CD4-positive, alpha-beta T cell treated with Interleukin-6 at 100 ng/mL for 8 hours (primary cell): ENCODE measurements around the gene LRRTM3.

Source experiments
- DNase-seq: peaks from one replicate; pipeline ENCODE4 v3.0.0-alpha.2; 2020; ENCODE audit warnings: mixed read lengths, low spot score

The LRRTM3 gene

DNA sequence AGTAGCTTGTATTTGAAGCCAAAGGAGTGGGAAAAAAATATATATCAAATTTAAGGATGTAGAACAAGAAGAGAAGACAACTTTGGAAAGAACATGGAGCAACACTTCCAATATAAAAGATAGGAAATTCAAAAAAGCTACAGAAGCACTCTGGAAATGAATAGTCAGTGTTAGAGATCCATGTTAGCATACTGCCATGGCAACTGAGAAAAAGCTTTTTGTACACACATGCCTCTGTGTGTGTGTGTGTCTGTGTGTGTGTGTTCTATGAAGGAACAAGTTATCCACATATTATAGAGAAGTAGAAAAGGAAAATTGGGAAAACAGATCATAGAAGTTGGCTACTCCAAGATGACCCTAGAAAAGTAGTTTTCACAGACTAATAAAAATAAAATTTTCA lies 96.3 kb downstream of the LRRTM3 start:
- DNase-seq, result no peak

GRCh38 chr10:67033878-67034277 lies 108.0 kb downstream of the LRRTM3 start:
- DNase-seq, result no peak

DNA sequence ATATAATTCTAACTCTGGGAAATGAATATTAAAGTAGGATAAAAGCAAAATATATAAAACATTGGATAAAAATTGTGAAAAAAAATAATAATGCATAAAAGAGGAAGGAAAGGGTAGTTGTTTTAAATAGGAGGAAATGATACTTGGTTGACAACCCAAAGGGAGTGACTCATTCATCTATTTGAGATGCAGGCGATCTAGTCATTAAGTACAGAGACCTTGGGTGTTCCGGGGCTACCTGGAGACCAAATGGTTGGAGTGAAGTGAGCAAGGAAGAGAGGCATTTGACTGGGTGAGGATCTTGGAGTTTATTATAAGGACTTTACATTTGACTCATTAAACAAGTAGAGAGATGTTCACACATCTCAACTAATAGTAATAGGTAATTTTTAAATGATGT lies 111.0 kb downstream of the LRRTM3 start:
- no peak for DNase-seq

GRCh38 chr10:67043041-67043440 lies 117.2 kb downstream of the LRRTM3 start:
- DNase-seq, result no peak

GRCh38 chr10:67045404-67045803 lies 119.6 kb downstream of the LRRTM3 start:
- no peak for DNase-seq

- DNase-seq, result no peak
These were observed 120.7 kb downstream of the LRRTM3 start for GRCh38 chr10:67046507-67046906.

DNA sequence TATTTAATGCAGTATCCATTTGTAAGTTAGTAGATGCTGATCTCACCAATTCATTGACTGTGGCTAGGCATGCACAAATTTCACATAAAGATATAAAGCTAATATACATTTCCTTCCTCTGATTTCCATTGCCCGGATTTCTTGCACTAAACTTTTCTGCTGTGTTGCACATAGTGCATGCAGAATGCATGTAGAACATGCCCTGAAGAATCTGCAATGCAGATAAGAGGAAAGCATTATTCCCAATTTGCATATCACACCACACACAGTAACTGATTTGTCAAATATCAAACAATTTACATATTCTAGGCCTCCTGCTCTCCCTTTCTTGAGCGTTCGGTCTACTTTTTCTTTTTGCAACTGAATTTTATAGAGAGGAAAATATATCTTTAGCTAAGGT lies 124.2 kb downstream of the LRRTM3 start:
- DNase-seq, result no peak

DNA sequence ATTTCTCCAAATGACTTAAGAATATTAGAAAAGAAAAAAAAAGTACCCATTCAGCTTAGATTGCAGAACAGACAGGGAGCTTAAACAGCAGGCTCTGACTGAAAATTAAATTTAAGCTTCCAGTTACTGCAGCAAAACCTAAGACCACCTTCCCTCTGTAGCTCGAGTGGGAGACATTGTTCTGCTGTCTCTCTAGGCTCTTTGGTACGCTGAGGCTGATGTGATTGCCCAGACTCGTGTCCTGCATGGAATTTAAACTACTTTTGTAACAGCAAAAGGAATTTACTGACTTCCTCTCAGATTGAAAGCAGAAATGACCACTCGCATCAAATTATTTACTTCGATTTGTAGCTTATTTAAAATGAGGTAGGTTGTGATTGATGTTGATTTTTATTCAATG lies 124.6 kb downstream of the LRRTM3 start:
- no peak for DNase-seq

DNA sequence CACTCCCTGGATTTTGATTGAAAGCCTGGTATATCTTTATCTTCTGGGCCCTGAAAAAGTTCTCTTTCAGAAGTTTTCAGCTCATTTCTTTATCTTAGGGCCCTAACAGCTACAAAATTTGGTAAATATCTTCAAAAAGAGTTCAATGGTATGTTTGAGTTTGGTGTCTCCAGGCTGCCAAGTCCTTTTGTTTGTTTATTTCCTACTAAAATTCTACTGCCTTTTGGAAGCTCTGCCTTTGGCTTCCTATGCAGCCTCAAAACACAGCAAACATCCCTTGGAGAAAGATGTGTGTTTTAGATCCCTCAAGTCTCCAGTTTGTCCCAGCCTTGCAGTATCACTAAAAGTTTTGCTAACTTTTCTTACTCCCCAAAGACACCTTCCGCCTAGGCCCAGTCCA lies 146.8 kb downstream of the LRRTM3 start:
- no peak for DNase-seq

DNA sequence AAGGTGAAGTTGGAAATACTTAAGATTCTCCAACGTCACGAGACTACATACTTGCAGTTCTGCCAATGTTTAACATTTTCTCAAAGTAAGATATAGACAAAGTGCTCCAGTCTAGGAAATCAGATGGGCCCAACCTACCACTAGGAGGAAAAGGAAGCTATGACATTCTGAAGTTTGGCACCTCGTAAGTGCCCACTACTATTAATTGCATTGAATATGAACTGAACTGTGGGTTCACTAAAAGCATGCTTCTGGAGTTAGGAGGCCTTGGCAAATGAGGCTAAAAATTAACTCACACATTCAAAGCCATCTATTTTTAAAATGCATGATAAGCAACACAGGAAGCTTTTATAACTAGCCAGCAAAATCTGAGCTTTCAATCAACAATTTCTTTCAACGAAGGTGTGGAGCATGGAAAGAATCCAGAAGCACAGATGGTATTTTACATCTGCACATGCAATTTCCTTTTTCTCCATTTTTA lies 149.7 kb downstream of the LRRTM3 start:
- no peak for DNase-seq

DNA sequence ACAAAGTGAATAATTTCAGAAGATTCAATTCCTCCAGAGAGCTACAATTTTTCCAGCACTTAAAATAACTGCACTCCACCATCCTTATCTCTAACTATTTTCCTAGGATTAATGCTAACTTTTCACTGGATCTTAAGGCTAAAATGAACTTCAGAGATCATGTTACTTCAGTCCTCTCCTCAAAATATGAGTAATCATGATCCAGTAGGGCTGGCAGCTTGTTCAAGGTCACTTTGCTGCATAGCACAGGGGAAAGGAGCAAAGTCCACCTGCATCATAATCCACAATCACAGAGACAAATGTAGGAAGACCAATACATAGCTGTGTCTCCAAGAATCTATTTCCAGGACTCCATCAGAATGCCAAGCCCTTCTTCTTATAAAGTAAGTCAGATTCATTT lies 150.3 kb downstream of the LRRTM3 start:
- DNase-seq, result no peak

GRCh38 chr10:67077376-67077775 lies 151.5 kb downstream of the LRRTM3 start:
- no peak for DNase-seq

- no peak for DNase-seq
These were observed 153.3 kb downstream of the LRRTM3 start for GRCh38 chr10:67079126-67079525.

GRCh38 chr10:67086327-67087134 lies 160.7 kb downstream of the LRRTM3 start:
- no peak for DNase-seq

DNA sequence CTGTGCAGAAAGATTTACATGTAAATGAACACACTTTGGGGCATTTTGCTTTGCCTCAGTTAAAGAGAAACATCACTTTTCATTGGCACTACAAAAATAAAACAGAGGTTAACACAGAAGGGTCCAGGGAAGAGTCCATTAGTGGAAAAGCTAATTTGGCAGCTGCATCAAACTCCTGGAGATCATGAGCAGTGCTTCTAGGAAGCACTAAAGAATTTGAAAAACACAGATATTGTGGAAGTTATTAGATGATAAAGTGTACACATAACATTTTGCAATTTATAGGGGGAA lies 161.2 kb downstream of the LRRTM3 start:
- no peak for DNase-seq

GRCh38 chr10:67088036-67088435 lies 162.2 kb downstream of the LRRTM3 start:
- DNase-seq, result no peak

DNA sequence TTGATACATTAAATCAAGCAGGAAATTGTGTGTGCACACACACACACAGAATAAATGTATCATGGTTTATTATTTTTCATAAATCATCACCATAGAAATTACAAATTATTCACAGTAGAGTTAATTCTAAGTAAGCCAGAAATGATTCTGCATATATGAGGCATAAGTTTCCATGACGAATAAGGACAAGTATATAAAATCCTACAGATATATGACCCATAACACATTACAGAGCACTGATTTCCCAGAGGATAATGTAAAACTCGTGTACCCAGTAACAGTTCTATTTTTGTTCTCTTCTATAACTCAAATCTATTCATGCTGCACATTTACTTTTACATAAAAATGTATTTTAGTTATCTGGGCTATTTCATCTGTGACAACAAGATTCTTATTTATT lies 169.7 kb downstream of the LRRTM3 start:
- no peak for DNase-seq

- no peak for DNase-seq
These were observed 172.6 kb downstream of the LRRTM3 start for GRCh38 chr10:67098461-67098860.

DNA sequence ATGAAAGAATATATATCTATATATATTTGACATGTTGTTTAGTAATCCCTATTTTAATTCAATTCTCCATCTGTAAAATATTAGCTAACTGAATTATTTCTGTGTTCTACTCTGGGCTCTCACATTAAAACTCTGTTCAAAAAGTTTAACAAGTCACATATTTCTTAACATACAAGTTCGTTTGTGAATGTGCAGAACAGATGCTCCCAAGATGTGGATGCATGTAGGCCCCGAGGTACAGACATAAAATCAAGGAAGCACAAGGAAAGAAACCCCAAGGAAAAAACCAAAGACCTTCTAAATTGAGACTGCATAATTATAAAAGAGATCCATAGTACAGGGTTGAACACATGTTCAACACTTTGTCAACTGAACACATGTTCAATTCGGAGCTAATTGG lies 175.1 kb downstream of the LRRTM3 start:
- no peak for DNase-seq

DNA sequence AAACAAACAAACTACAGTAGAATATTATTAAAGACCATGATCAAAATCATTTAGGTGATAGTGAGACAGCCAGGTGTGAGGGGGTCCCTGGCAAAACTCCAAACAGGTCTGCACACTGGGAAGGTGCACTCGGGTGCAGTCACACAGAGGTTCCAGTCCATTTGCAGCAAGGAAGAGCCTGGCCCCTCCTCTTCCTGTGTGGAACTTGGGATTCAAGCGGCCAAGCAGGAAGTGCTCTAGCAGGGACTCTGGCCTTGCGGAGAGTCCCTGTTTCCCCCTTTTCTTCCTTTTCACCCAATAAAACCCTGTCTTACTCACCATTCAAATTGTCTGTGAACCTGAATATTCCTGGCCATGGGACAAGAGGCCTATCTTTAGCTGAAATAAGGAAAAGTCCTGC lies 181.8 kb downstream of the LRRTM3 start:
- no peak for DNase-seq

GRCh38 chr10:67110286-67110685 lies 184.4 kb downstream of the LRRTM3 start:
- DNase-seq, result no peak

DNA sequence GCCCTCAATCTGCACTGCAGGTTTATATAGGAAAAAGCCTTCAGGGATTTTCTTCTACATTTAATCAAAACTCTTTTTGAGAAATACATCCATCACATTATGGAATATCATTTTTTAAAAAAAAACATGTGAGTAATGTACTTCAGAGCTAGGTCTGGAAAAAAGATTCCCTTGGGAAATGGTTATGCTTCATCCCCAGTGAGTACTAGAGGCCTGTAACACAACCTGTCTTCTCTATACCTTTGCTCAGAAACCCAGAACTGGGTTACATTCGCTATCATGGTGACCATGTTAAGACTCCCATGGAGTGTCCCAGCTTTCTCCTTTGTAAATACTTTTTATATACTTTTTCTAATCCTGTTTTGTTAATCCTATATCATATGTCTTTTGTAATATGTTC lies 186.9 kb downstream of the LRRTM3 start:
- no peak for DNase-seq

GRCh38 chr10:67114945-67115344 lies 189.1 kb downstream of the LRRTM3 start:
- no peak for DNase-seq

DNA sequence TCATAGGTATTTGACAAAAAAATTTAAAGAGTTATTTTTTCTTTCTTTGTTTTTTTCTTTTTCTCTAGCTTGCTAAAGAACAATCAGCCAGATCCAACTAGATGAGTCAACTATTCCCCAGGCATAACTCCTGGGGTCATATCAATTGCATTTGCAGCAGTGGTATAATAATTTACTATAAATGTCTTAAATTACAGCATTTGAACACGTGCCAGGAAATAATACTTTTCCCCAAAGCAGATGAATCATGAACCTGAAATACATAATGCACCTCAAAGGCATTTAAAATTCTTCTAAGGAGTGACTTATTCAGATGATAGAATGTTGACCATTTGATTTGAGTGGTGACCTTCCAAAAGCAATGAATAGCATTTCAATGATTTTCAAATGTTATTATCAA lies 190.1 kb downstream of the LRRTM3 start:
- DNase-seq, result no peak
